Keratinocyte (primary cell): ENCODE data around the gene EZH1.

Experiments used
- CTCF ChIP-seq, 3 experiments: IDR thresholded peaks in 1 of 3; conservative IDR thresholded peaks in 1 of 3; optimal IDR thresholded peaks in 1 of 3; 2 replicates in 2 of 3; 3 replicates in 1 of 3; pipeline versions ENCODE3 to v1.5.1; 2011; ENCODE audit warnings: low read length in 3 of 3, mild to moderate bottlenecking in 3 of 3, moderate library complexity in 2 of 3, control low read depth in 1 of 3, inconsistent platforms in 1 of 3; ENCODE audit not compliant: insufficient read depth in 2 of 3; ENCODE audit errors: extremely low read depth in 1 of 3
- EZH2 ChIP-seq: IDR thresholded peaks from one replicate; pipeline ENCODE4 v1.6.1; 2012; ENCODE audit warnings: inconsistent platforms, mild to moderate bottlenecking, low read length, moderate library complexity

- TF ChIP-seq CTCF (optimal IDR thresholded peaks at IDR 0.05 in 1 of 3, IDR thresholded peaks at IDR 0.05 in 1 of 3, conservative IDR thresholded peaks at IDR 0.05 in 1 of 3; ENCODE audit: extremely low read depth in 1 of 3, insufficient read depth in 2 of 3, low read length in 3 of 3) (no peak), EZH2 (no peak)
These were observed 69.4 kb downstream of the EZH1 start for GRCh38 chr17:42675348-42675964.
